Measurements from ENCODE around the gene C11orf21.

C11orf21 gene

GRCh38 chr11:2320568-2321310 is 19.0 kb upstream of the C11orf21 start:
- DNase-seq (ENCODE audit: low read depth in 2 of 2), result no peak

- no peak for DNase-seq (ENCODE audit: low read depth in 2 of 2)
Measured at GRCh38 chr11:2319791-2320472, 18.2 kb upstream of the C11orf21 start.

GRCh38 chr11:2318707-2319106 is 17.0 kb upstream of the C11orf21 start:
- no peak for DNase-seq (ENCODE audit: low read depth in 2 of 2)

- DNase-seq (ENCODE audit: low read depth in 2 of 2), result no peak
Measured at GRCh38 chr11:2318123-2318522, 16.4 kb upstream of the C11orf21 start.

- DNase-seq (ENCODE audit: low read depth in 2 of 2), result no peak
Measured at GRCh38 chr11:2317354-2318050, 15.8 kb upstream of the C11orf21 start.

- no peak for DNase-seq (ENCODE audit: low read depth in 2 of 2)
Measured at GRCh38 chr11:2316963-2317244, 15.2 kb upstream of the C11orf21 start.

- DNase-seq (ENCODE audit: low read depth in 2 of 2), result no peak
Measured at GRCh38 chr11:2316169-2316962, 14.6 kb upstream of the C11orf21 start.

GRCh38 chr11:2315395-2316168 is 13.9 kb upstream of the C11orf21 start:
- DNase-seq (ENCODE audit: low read depth in 2 of 2), result no peak

GRCh38 chr11:2314525-2315394 is 13.0 kb upstream of the C11orf21 start:
- DNase-seq (ENCODE audit: low read depth in 2 of 2), result no peak

GRCh38 chr11:2314136-2314524 is 12.4 kb upstream of the C11orf21 start:
- DNase-seq (ENCODE audit: low read depth in 2 of 2), result no peak

- no peak for DNase-seq (ENCODE audit: low read depth in 2 of 2)
Measured at GRCh38 chr11:2313051-2313951, 11.6 kb upstream of the C11orf21 start.

- DNase-seq (ENCODE audit: low read depth in 2 of 2), result no peak
Measured at GRCh38 chr11:2312232-2313042, 10.7 kb upstream of the C11orf21 start.

- no peak for DNase-seq (ENCODE audit: low read depth in 2 of 2)
Measured at GRCh38 chr11:2311353-2312133, 9.8 kb upstream of the C11orf21 start.

- DNase-seq (ENCODE audit: low read depth in 2 of 2), result no peak
Measured at GRCh38 chr11:2310786-2311352, 9.2 kb upstream of the C11orf21 start.

GRCh38 chr11:2310073-2310785 is 8.5 kb upstream of the C11orf21 start:
- no peak for DNase-seq (ENCODE audit: low read depth in 2 of 2)

GRCh38 chr11:2309251-2310072 is 7.7 kb upstream of the C11orf21 start:
- no peak for DNase-seq (ENCODE audit: low read depth in 2 of 2)
